AG08395 (cell line): ENCODE measurements around the gene ZNF652.
A peak's percentile ranks its signal among the peaks of the same experiment; 100 is the strongest.
"Not testable (repeated sequence)": the region's sequence is repeated elsewhere in the genome, so short reads cannot be mapped to it uniquely, and the experiment has no call there.

ENCODE experiments used
- DNase-seq: peaks from one replicate; pipeline ENCODE4 v3.0.0; 2012; ENCODE audit warnings: mixed read lengths, low spot score

ZNF652 gene

GRCh38 chr17:49261540-49261939, 100.5 kb downstream of the ZNF652 start:
- not testable (repeated sequence) for DNase-seq

- DNase-seq = no peak
Observed at GRCh38 chr17:49260817-49261291, 101.2 kb downstream of the ZNF652 start.

- peak; percentile 86 for DNase-seq
Observed at GRCh38 chr17:49260011-49260816, 101.8 kb downstream of the ZNF652 start.

GRCh38 chr17:49259663-49260010, 102.4 kb downstream of the ZNF652 start:
- no peak for DNase-seq

GRCh38 chr17:49258394-49258793, 103.7 kb downstream of the ZNF652 start:
- no peak for DNase-seq

GRCh38 chr17:49255125-49255524, 106.9 kb downstream of the ZNF652 start:
- DNase-seq = no peak

- no peak for DNase-seq
Observed at GRCh38 chr17:49254066-49254465, 108.0 kb downstream of the ZNF652 start.

GRCh38 chr17:49252148-49252695, 109.8 kb downstream of the ZNF652 start:
- no peak for DNase-seq

- DNase-seq = no peak
Observed at GRCh38 chr17:49249890-49250522, 112.0 kb downstream of the ZNF652 start.

GRCh38 chr17:49249292-49249794, 112.7 kb downstream of the ZNF652 start:
- DNase-seq = peak; percentile 65

GRCh38 chr17:49247944-49248343, 114.1 kb downstream of the ZNF652 start:
- DNase-seq = no peak

- DNase-seq = no peak
Observed at GRCh38 chr17:49244839-49245238, 117.2 kb downstream of the ZNF652 start.
